Gastroesophageal sphincter (tissue), 3 donors: ENCODE data around the gene PRKG1.

Experiments
- POLR2A ChIP-seq, 2 donors: fragments of 450-650 bp; IDR thresholded peaks; one replicate each; pipeline ENCODE4 v1.6.1; 2017; ENCODE audit warnings: antibody characterized with exemption in 2 of 2, mild to moderate bottlenecking in 2 of 2, moderate library complexity in 1 of 2
- POLR2AphosphoS5 ChIP-seq: sonication (generic); formaldehyde crosslinking; IDR thresholded peaks from one replicate; pipeline ENCODE4 v1.6.1; 2017; ENCODE audit warnings: antibody characterized with exemption
- TF ChIP-seq, protein P1 (sequence below), 4 experiments: fragments of 200-600 bp in 2 of 4; fragments of 450-650 bp in 2 of 4; sonication (generic) in 1 of 4; IDR thresholded peaks; one replicate each; pipeline ENCODE4 v1.5.1; 2017 to 2019; ENCODE audit warnings: antibody characterized with exemption in 4 of 4, mild to moderate bottlenecking in 2 of 4, moderate library complexity in 2 of 4

DNA sequence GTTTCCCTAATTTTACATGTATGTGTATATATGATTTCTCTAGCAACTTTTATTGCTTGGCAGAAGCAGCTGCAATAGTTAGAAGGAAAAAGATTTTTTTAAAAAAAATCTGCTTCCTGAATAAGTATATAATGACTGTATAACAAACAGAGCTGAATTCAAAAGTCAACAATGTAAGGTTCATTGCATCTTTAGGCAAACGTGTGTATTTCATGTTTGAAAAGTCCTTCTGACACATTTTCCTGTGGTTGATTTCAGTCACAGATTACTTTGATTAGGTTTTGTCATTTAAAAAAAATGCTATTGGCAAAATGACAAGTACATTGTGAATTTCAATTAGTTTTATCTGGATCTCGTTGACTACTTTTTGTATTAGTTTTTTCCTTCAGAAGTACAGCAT is 394.1 kb downstream of the PRKG1 start:
- TF ChIP-seq, protein P1, sequence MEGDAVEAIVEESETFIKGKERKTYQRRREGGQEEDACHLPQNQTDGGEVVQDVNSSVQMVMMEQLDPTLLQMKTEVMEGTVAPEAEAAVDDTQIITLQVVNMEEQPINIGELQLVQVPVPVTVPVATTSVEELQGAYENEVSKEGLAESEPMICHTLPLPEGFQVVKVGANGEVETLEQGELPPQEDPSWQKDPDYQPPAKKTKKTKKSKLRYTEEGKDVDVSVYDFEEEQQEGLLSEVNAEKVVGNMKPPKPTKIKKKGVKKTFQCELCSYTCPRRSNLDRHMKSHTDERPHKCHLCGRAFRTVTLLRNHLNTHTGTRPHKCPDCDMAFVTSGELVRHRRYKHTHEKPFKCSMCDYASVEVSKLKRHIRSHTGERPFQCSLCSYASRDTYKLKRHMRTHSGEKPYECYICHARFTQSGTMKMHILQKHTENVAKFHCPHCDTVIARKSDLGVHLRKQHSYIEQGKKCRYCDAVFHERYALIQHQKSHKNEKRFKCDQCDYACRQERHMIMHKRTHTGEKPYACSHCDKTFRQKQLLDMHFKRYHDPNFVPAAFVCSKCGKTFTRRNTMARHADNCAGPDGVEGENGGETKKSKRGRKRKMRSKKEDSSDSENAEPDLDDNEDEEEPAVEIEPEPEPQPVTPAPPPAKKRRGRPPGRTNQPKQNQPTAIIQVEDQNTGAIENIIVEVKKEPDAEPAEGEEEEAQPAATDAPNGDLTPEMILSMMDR (IDR thresholded peaks at IDR 0.05) = no peak
- no peak for TF ChIP-seq POLR2A (IDR thresholded peaks at IDR 0.05)
- TF ChIP-seq POLR2AphosphoS5 = no peak
